Activated CD4-positive, alpha-beta T cell treated with anti-CD3 and anti-CD28 coated beads for 36 hours (primary cell): ENCODE measurements around the gene USP28. TPM values are rescaled to one million over a fixed set of nuclear protein-coding genes. Genes with fewer than 3 reads are reported as not detected.
A peak's percentile ranks its signal among the peaks of the same experiment; 100 is the strongest.

Source experiments
- ATAC-seq: fragments of 200-7000 bp; cut with Tn5 transposase; one replicate; pipeline ENCODE4 v1.10.0; 2021; ENCODE audit warnings: mild to moderate bottlenecking, moderate library complexity
- CTCF ChIA-PET: fragments of 350-600 bp; sonication (Branson Sonifier 250); formaldehyde crosslinking; loops from one replicate; lab custom pipeline; 2021; ENCODE audit warnings: antibody characterized with exemption; lab: Charles Lee
- POLR2A ChIA-PET: fragments of 350-600 bp; sonication (Branson Sonifier 250); formaldehyde crosslinking; loops from one replicate; lab custom pipeline; 2021; ENCODE audit warnings: antibody characterized with exemption, inconsistent platforms; lab: Charles Lee
- DNase-seq: peaks from one replicate; pipeline ENCODE4 v3.0.0-alpha.2; 2020
- H3K27ac Mint-ChIP-seq: one replicate; pipeline ENCODE4 v1.8.0; 2021; ENCODE audit warnings: mixed read lengths
- H3K27me3 Mint-ChIP-seq: one replicate; pipeline ENCODE4 v1.8.0; 2021; ENCODE audit warnings: mixed read lengths
- H3K36me3 Mint-ChIP-seq: one replicate; pipeline ENCODE4 v1.8.0; 2021; ENCODE audit warnings: low read depth, mixed read lengths
- H3K4me1 Mint-ChIP-seq: one replicate; pipeline ENCODE4 v1.8.0; 2021; ENCODE audit warnings: mixed read lengths
- H3K4me3 Mint-ChIP-seq: one replicate; pipeline ENCODE4 v1.8.0; 2021; ENCODE audit warnings: mild to moderate bottlenecking, moderate library complexity, mixed read lengths
- H3K9me3 Mint-ChIP-seq: one replicate; pipeline ENCODE4 v1.8.0; 2021; ENCODE audit warnings: low read depth, mixed read lengths
- intact Hi-C, 2 experiments: fragments of 100-400 bp; cut with DNase I in 1 of 2; cut with micrococcal nuclease in 1 of 2; formaldehyde crosslinking; loops; one replicate each; pipeline versions ENCODE4 v1.14.2 to v1.15.1; 2022 to 2024; cut with DNase I, micrococcal nuclease
- total RNA-seq, 2 experiments: library from RNA; stranded (reverse); gene quantifications; one replicate each; pipeline ENCODE4 v1.2.3, GENCODE V29; 2021

The USP28 gene
- total RNA-seq, 2 experiments from 2014 or later = 38.6 to 43.9 TPM

DNA sequence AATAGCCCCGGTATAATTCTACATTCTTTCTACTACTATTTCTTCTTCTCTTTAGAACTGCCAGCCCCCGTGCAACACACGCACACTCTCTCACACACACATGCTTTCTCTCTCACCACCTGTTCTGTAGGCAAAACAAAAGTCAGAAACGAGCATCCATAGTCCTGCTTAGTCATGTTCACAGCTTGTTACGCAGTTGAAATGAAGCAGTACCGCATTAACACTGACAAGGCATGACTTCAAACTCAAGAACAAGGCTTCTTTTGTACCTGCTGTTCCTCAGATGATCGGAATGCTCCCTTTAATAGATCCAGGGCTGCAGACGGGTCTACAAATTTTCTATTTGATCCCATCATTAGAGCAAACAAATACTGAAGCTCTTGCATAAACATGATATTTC is 42.2 kb downstream of the USP28 start:
- intact Hi-C loops = no loop called here
- DNase-seq (no peak), ATAC-seq (no peak)
- Mint-ChIP-seq H3K9me3 (no peaks in the 10 kb centered on the region), H3K27ac (no peak overlapping the region), H3K4me1 (no peaks in the 10 kb centered on the region), H3K27me3 (no peaks in the 10 kb centered on the region), H3K4me3 (no peak overlapping the region), H3K36me3 (peaks cover 9% of the 10 kb centered on the region)
- POLR2A ChIA-PET = no interaction called here
- CTCF ChIA-PET = interaction anchor here (1.3 kb wide), 1 partner anchor 60 kb away, joined by 6 read pairs; the partner anchor contains the start of gene ZW10

- ATAC-seq (no peak), DNase-seq (no peak)
- Mint-ChIP-seq H3K36me3 (peaks cover 15% of the 10 kb centered on the region), H3K27ac (peak overlapping the region; percentile 10), H3K4me1 (no peaks in the 10 kb centered on the region), H3K4me3 (no peak overlapping the region), H3K9me3 (no peaks in the 10 kb centered on the region), H3K27me3 (no peaks in the 10 kb centered on the region)
- intact Hi-C loops = no loop called here
- POLR2A ChIA-PET = no interaction called here
- CTCF ChIA-PET = interaction anchor here (0.7 kb wide), 1 partner anchor 204 kb away, joined by 3 read pairs; no protein-coding TSS in a partner anchor
Observed at GRCh38 chr11:113831314-113831713, 44.1 kb downstream of the USP28 start.

DNA sequence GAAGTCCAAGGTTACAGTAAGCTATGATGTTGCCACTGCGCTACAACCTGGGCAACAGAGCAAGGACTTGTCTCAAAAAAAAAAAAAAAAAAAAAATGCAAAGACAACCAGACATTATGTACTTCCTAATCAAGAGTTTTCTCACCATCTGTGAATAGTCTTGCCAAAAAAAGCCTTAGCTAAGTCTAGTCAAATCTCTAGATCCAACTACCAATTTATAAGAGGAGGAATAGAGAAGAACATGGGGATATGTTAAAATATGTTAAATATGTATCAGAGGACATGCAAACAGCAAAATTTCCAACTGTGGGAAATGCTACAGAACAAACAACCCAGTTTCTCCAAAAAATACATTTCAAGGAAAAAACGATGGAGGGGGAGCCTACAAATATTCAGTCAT is 45.6 kb downstream of the USP28 start:
- H3K27me3 Mint-ChIP-seq = no peaks in the 10 kb centered on the region
- peaks cover 2% of the 10 kb centered on the region for H3K9me3 Mint-ChIP-seq
- peaks cover 22% of the 10 kb centered on the region for H3K36me3 Mint-ChIP-seq
- ATAC-seq = no peak
- DNase-seq = no peak
- CTCF ChIA-PET = no interaction called here
- H3K4me1 Mint-ChIP-seq = no peaks in the 10 kb centered on the region
- POLR2A ChIA-PET = no interaction called here
- H3K27ac Mint-ChIP-seq = no peak overlapping the region
- intact Hi-C loops = no loop called here
- no peak overlapping the region for H3K4me3 Mint-ChIP-seq

DNA sequence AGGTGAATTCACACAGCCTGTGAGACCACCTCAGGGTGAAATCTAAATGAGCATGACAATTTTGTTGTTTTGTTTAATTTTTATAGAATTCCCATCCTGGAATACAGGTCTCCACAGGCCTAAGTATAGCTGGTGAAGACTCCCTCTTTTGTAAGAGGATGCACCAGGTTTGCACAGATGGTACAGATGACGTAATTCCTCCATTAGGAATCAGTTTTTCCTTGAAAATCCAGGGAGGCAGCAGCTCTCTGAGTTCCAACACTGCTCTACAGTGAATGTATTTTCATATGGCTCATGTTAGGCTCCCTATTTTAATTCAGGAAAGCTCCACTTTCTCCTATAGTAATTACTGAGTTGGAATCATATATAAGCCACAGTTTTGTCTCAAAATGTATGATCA is 47.2 kb downstream of the USP28 start:
- Mint-ChIP-seq H3K36me3 (peaks cover 27% of the 10 kb centered on the region), H3K27ac (no peak overlapping the region), H3K9me3 (peaks cover 2% of the 10 kb centered on the region), H3K4me3 (no peak overlapping the region), H3K27me3 (no peaks in the 10 kb centered on the region), H3K4me1 (no peaks in the 10 kb centered on the region)
- intact Hi-C loops = no loop called here
- DNase-seq (no peak), ATAC-seq (no peak)
- POLR2A ChIA-PET = no interaction called here
- CTCF ChIA-PET = no interaction called here

- H3K27ac Mint-ChIP-seq = no peak overlapping the region
- ATAC-seq (no peak), DNase-seq (no peak)
- no peaks in the 10 kb centered on the region for H3K4me1 Mint-ChIP-seq
- peaks cover 35% of the 10 kb centered on the region for H3K36me3 Mint-ChIP-seq
- ChIA-PET POLR2A (no interaction called here), CTCF (interaction anchor here (0.6 kb wide), 1 partner anchor 515 kb away, joined by 9 read pairs; no protein-coding TSS in a partner anchor)
- H3K4me3 Mint-ChIP-seq = no peak overlapping the region
- no peaks in the 10 kb centered on the region for H3K27me3 Mint-ChIP-seq
- H3K9me3 Mint-ChIP-seq = peaks cover 2% of the 10 kb centered on the region
- intact Hi-C loops = no loop called here
Observed at GRCh38 chr11:113827477-113827876, 47.9 kb downstream of the USP28 start.

DNA sequence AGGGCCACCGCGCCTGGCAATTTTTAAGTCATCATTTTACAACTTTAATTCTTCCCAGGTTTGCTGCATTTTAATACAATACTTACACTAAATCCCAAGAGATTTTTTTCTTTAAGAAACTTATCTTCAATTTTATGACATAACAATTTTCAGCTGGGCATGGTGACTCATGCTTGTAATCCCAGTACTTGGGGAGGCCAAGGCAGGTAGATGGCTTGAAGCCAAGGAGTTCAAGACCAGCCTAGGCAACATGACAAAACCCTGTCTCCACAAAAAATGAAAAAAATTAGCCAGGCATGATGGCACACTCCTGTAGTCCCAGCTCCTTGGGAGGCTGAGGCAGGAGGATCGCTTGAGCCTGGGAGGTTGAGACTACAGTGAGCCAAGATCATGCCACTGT is 56.9 kb downstream of the USP28 start:
- no peaks in the 10 kb centered on the region for H3K27me3 Mint-ChIP-seq
- ChIA-PET POLR2A (no interaction called here), CTCF (interaction anchor here (1.1 kb wide), 1 partner anchor 23 kb away, joined by 3 read pairs; no protein-coding TSS in a partner anchor)
- ATAC-seq = no peak
- DNase-seq = no peak
- intact Hi-C loops = no loop called here
- H3K27ac Mint-ChIP-seq = no peak overlapping the region
- no peak overlapping the region for H3K4me3 Mint-ChIP-seq
- H3K36me3 Mint-ChIP-seq = peaks cover 30% of the 10 kb centered on the region
- no peaks in the 10 kb centered on the region for H3K9me3 Mint-ChIP-seq
- H3K4me1 Mint-ChIP-seq = no peaks in the 10 kb centered on the region

- Mint-ChIP-seq H3K4me1 (no peaks in the 10 kb centered on the region), H3K9me3 (no peaks in the 10 kb centered on the region), H3K36me3 (peaks cover 23% of the 10 kb centered on the region), H3K27ac (no peak overlapping the region), H3K27me3 (no peaks in the 10 kb centered on the region), H3K4me3 (no peak overlapping the region)
- ATAC-seq = no peak
- intact Hi-C loops = no loop called here
- POLR2A ChIA-PET = no interaction called here
- CTCF ChIA-PET = interaction anchor here (1.1 kb wide), 1 partner anchor 24 kb away, joined by 3 read pairs; no protein-coding TSS in a partner anchor
- no peak for DNase-seq
Observed at GRCh38 chr11:113817626-113818025, 57.7 kb downstream of the USP28 start.

DNA sequence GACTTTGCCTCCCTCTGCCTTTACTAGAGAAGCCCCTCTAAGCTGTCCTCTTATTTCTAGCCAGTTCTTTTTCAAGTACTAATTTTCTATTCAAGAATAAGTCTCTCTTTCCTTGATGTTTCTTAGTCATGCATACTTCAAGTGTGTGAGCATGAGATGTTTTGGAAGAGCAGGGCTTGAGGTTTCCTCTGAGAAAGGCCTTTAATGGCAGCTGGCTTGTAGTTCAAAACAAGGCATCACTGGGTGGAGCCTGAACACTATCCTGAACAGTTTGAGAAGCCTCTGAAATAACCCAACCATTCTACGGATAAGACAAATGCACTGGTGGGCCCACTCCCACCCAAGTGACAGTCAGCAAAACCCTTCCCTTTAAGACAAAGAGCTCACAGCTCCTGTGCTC is 58.2 kb downstream of the USP28 start:
- no peak for DNase-seq
- no peak overlapping the region for H3K27ac Mint-ChIP-seq
- POLR2A ChIA-PET = no interaction called here
- CTCF ChIA-PET = no interaction called here
- no peak overlapping the region for H3K4me3 Mint-ChIP-seq
- H3K27me3 Mint-ChIP-seq = no peaks in the 10 kb centered on the region
- H3K4me1 Mint-ChIP-seq = no peaks in the 10 kb centered on the region
- ATAC-seq = no peak
- H3K36me3 Mint-ChIP-seq = peaks cover 22% of the 10 kb centered on the region
- no peaks in the 10 kb centered on the region for H3K9me3 Mint-ChIP-seq
- intact Hi-C loops = no loop called here

- Mint-ChIP-seq H3K27me3 (no peaks in the 10 kb centered on the region), H3K36me3 (peaks cover 15% of the 10 kb centered on the region), H3K9me3 (no peaks in the 10 kb centered on the region), H3K4me1 (no peaks in the 10 kb centered on the region), H3K4me3 (no peak overlapping the region), H3K27ac (no peak overlapping the region)
- intact Hi-C loops = no loop called here
- ChIA-PET POLR2A (no interaction called here), CTCF (interaction anchor here (1.1 to 3.1 kb wide), 2 partner anchors 18 to 41 kb away, joined by 3 to 13 read pairs; partner anchors contain the start of gene ZW10)
- no peak for ATAC-seq
- no peak for DNase-seq
Observed at GRCh38 chr11:113814181-113814580, 61.2 kb downstream of the USP28 start.

DNA sequence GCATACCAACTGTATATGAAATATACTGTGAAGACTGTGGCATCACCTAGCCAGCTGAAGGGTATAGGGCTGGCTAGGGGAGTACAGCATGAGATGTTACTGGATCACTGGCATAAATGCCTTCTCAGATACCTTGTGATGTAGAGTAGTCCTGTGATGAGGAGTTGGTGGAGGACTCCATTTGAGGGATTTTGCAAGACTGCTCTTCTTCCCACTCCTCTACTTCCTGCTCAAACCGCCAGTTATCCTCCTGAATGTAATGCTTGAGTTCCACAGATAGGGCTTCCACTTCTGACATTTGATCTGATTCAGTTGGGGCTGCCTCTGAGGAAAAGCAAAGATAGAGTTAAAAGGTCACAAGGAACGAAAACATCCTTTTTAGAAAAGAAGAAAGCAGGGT is 66.4 kb downstream of the USP28 start:
- Mint-ChIP-seq H3K27me3 (no peaks in the 10 kb centered on the region), H3K4me1 (no peaks in the 10 kb centered on the region), H3K36me3 (peaks cover 21% of the 10 kb centered on the region), H3K27ac (no peak overlapping the region), H3K9me3 (no peaks in the 10 kb centered on the region), H3K4me3 (no peak overlapping the region)
- no peak for ATAC-seq
- ChIA-PET CTCF (no interaction called here), POLR2A (no interaction called here)
- DNase-seq = no peak
- intact Hi-C loops = loop anchor here in 1 of 2 experiments (5.0 kb wide), 1 partner anchor 453 kb away; no protein-coding TSS in a partner anchor

DNA sequence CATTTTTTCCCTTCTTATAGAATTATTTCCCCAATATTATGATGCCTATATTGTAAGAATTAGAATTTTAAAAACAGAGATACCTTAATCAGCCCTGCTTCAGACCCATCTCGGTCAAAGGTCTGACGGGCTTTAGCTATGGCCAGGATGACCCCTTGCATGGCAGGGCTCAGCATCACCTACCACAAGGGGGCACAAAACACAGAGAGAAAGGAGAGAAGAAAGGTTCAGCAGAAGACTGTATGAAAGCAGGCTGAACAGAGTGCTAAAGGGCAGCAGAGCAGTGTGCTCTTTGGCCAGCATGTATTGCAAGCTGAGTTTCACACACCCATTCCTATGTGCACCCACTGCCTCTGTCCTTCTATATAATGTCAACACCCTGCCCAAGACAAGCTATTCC is 69.0 kb downstream of the USP28 start:
- POLR2A ChIA-PET = no interaction called here
- peaks cover 18% of the 10 kb centered on the region for H3K36me3 Mint-ChIP-seq
- intact Hi-C loops = loop anchor here (2.0 to 5.0 kb wide), 2 partner anchors 456 kb away; no protein-coding TSS in a partner anchor

DNA sequence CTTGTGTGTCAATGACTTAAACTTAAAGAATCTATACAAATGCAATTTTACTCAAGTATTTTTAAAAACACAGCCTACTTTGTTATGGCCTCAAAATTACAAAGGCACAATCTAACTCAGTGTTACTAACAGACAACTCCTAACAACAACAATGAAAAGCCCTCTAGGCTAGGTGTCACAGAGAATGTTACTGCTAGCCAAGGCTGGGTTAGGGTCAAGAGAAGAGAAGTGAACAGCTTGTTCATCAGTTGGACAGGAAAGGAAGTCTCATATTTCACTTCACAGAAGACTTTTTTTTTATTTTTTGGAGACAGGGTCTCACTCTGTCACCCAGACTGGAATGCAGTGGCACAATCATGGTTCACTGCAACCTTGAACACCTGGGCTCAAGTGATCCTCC is 69.7 kb downstream of the USP28 start:
- no peaks in the 10 kb centered on the region for H3K4me1 Mint-ChIP-seq
- H3K4me3 Mint-ChIP-seq = no peak overlapping the region
- H3K27me3 Mint-ChIP-seq = no peaks in the 10 kb centered on the region
- DNase-seq (no peak), ATAC-seq (no peak)
- H3K9me3 Mint-ChIP-seq = no peaks in the 10 kb centered on the region
- H3K36me3 Mint-ChIP-seq = peaks cover 21% of the 10 kb centered on the region
- ChIA-PET CTCF (interaction anchor here (0.7 to 1.0 kb wide), 4 partner anchors 10 to 510 kb away, joined by 3 read pairs; no protein-coding TSS in a partner anchor), POLR2A (no interaction called here)
- H3K27ac Mint-ChIP-seq = no peak overlapping the region
- intact Hi-C loops = loop anchor here (2.0 to 5.0 kb wide), 2 partner anchors 457 kb away; no protein-coding TSS in a partner anchor

More for the DNA sequence above, 69.0 kb downstream of the USP28 start:
- ATAC-seq = no peak
- CTCF ChIA-PET = interaction anchor here (0.7 to 2.3 kb wide), 4 partner anchors 10 to 511 kb away, joined by 3 to 7 read pairs (median 4); no protein-coding TSS in a partner anchor
- no peak overlapping the region for H3K27ac Mint-ChIP-seq
- H3K9me3 Mint-ChIP-seq = no peaks in the 10 kb centered on the region
- no peaks in the 10 kb centered on the region for H3K27me3 Mint-ChIP-seq
- no peaks in the 10 kb centered on the region for H3K4me1 Mint-ChIP-seq
- no peak overlapping the region for H3K4me3 Mint-ChIP-seq
- DNase-seq = peak; percentile 29
